ENCODE data around the gene KCNH2.

DNA sequence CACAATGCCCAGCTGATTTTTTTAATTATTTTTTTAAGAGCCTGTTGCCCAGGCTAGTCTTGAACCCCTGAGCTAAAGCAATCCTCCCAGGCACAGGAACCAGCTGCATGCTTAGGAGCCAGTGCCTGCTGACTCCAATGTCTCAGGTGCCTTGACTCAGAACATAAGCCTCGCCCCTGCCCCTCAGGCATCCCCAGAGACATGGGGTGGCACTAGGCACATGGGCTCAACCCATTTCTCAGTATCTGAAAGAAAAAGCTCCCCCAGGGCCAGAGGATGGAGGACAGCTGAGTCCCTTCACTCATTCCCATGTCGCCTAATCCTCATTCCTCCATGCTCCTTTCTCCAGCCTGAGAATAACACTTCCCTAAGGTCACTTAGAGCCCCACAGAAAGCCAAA lies 39.1 kb downstream of the KCNH2 start:
- TF ChIP-seq POLR2A (IDR thresholded peaks at IDR 0.05): no peak
- TF ChIP-seq, protein P1, sequence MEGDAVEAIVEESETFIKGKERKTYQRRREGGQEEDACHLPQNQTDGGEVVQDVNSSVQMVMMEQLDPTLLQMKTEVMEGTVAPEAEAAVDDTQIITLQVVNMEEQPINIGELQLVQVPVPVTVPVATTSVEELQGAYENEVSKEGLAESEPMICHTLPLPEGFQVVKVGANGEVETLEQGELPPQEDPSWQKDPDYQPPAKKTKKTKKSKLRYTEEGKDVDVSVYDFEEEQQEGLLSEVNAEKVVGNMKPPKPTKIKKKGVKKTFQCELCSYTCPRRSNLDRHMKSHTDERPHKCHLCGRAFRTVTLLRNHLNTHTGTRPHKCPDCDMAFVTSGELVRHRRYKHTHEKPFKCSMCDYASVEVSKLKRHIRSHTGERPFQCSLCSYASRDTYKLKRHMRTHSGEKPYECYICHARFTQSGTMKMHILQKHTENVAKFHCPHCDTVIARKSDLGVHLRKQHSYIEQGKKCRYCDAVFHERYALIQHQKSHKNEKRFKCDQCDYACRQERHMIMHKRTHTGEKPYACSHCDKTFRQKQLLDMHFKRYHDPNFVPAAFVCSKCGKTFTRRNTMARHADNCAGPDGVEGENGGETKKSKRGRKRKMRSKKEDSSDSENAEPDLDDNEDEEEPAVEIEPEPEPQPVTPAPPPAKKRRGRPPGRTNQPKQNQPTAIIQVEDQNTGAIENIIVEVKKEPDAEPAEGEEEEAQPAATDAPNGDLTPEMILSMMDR (IDR thresholded peaks at IDR 0.05): no peak
